Neural cell (in vitro differentiated cells): ENCODE data around the gene RGS6. TPM values are rescaled to one million over a fixed set of nuclear protein-coding genes. Genes with fewer than 3 reads are reported as not detected.

ENCODE experiments used
- H2AFZ ChIP-seq: fragments of 200-600, 300-800 bp; sonication (generic), shearing (Covaris generic); 2 replicates; pipeline ENCODE4 v1.6.0; 2014; ENCODE audit warnings: low read depth, mild to moderate bottlenecking, antibody characterized with exemption, low read length, moderate library complexity
- H3F3A ChIP-seq: fragments of 200-600 bp; shearing (Covaris generic); 2 replicates; pipeline ENCODE4 v1.6.1; 2016; ENCODE audit warnings: mild to moderate bottlenecking, moderate library complexity, mixed read lengths, antibody characterized with exemption, low read length; ENCODE audit not compliant: insufficient read depth, poor library complexity, severe bottlenecking
- H3K27ac ChIP-seq: fragments of 200-600, 300-800 bp; sonication (generic), shearing (Covaris generic); 2 replicates; pipeline ENCODE4 v1.5.1; 2014; ENCODE audit warnings: mild to moderate bottlenecking, low read length, moderate library complexity
- H3K27me3 ChIP-seq: fragments of 300-800, 200-600 bp; sonication (generic), shearing (Covaris generic); 2 replicates; pipeline ENCODE4 v1.6.0; 2014; ENCODE audit warnings: mild to moderate bottlenecking, low read depth, low read length, moderate library complexity; ENCODE audit not compliant: insufficient read depth
- H3K36me3 ChIP-seq: fragments of 300-800, 200-600 bp; sonication (generic), shearing (Covaris generic); 2 replicates; pipeline ENCODE4 v1.5.1; 2014; ENCODE audit warnings: mild to moderate bottlenecking, antibody characterized with exemption, low read length, moderate library complexity; ENCODE audit not compliant: insufficient read depth
- H3K4me2 ChIP-seq: fragments of 300-800, 200-600 bp; sonication (generic), shearing (Covaris generic); 2 replicates; pipeline ENCODE4 v1.6.0; 2014; ENCODE audit warnings: mild to moderate bottlenecking, low read length
- H3K4me3 ChIP-seq: fragments of 300-800, 200-600 bp; sonication (generic), shearing (Covaris generic); 2 replicates; pipeline ENCODE4 v1.5.1; 2014; ENCODE audit warnings: mild to moderate bottlenecking, low read length, moderate library complexity
- H3K79me2 ChIP-seq: fragments of 200-600 bp; shearing (Covaris generic); replicated peaks from 2 replicates; pipeline ENCODE4 v1.6.0; 2014; ENCODE audit warnings: mild to moderate bottlenecking, low read length, moderate library complexity; ENCODE audit not compliant: insufficient read depth
- H3K9ac ChIP-seq: fragments of 300-800, 200-600 bp; sonication (generic), shearing (Covaris generic); 2 replicates; pipeline ENCODE4 v1.6.1; 2016; ENCODE audit warnings: mild to moderate bottlenecking, low read length, mixed read lengths
- H3K9me2 ChIP-seq: fragments of 200-600 bp; shearing (Covaris generic); 2 replicates; pipeline ENCODE4 v1.6.1; 2016; ENCODE audit warnings: mild to moderate bottlenecking, low read length, mixed read lengths; ENCODE audit not compliant: insufficient read depth
- H3K9me3 ChIP-seq: fragments of 200-600, 300-800 bp; sonication (generic), shearing (Covaris generic); 2 replicates; pipeline ENCODE4 v1.6.1; 2016; ENCODE audit warnings: mild to moderate bottlenecking, mixed run types, low read length, moderate library complexity, mixed read lengths
- H4K20me1 ChIP-seq: fragments of 200-600 bp; shearing (Covaris generic); 2 replicates; pipeline ENCODE4 v1.6.1; 2016; ENCODE audit warnings: mild to moderate bottlenecking, mixed run types; ENCODE audit not compliant: insufficient read depth
- EP300 ChIP-seq: fragments of 450-650 bp; conservative IDR thresholded peaks from 2 replicates; pipeline ENCODE4 v1.6.1; 2014; ENCODE audit warnings: antibody characterized with exemption, mild to moderate bottlenecking, moderate library complexity; ENCODE audit not compliant: poor library complexity, severe bottlenecking
- EZH2 ChIP-seq: fragments of 200-600, 300-800 bp; shearing (Covaris generic), sonication (generic); IDR thresholded peaks from 2 replicates; pipeline ENCODE4 v1.6.1; 2014; ENCODE audit warnings: antibody characterized with exemption, low read length, borderline replicate concordance, mild to moderate bottlenecking; ENCODE audit not compliant: insufficient read depth, poor library complexity, severe bottlenecking
- MXI1 ChIP-seq: fragments of 450-650 bp; conservative IDR thresholded peaks from 2 replicates; pipeline ENCODE4 v1.6.1; 2014; ENCODE audit warnings: antibody characterized with exemption, mild to moderate bottlenecking; ENCODE audit not compliant: poor library complexity, severe bottlenecking
- POLR2AphosphoS5 ChIP-seq: IDR thresholded peaks from 2 replicates; pipeline ENCODE4 v1.6.1; 2012
- RAD21 ChIP-seq: fragments of 450-650 bp; conservative IDR thresholded peaks from 2 replicates; pipeline ENCODE4 v1.6.1; 2014; ENCODE audit warnings: antibody characterized with exemption, mild to moderate bottlenecking, moderate library complexity
- SMC3 ChIP-seq: fragments of 450-650 bp; conservative IDR thresholded peaks from 2 replicates; pipeline ENCODE4 v1.6.1; 2014; ENCODE audit warnings: antibody characterized with exemption, mild to moderate bottlenecking, moderate library complexity; ENCODE audit not compliant: poor library complexity
- TAF1 ChIP-seq: IDR thresholded peaks from 2 replicates; pipeline ENCODE4 v1.6.1; 2012; ENCODE audit warnings: low read depth
- polyA plus RNA-seq: library from polyadenylated mRNA; depleted of rRNA; stranded (reverse); fragments of >200 nt; gene quantifications from 2 replicates; pipeline ENCODE4 v1.2.3, GENCODE V29; 2014
- TF ChIP-seq, protein P1 (sequence below): IDR thresholded peaks from 2 replicates; pipeline ENCODE4 v1.6.1; 2012; ENCODE audit warnings: borderline replicate concordance
- TF ChIP-seq, protein P2 (sequence below): fragments of 450-650 bp; IDR thresholded peaks from 2 replicates; pipeline ENCODE4 v1.5.1; 2014; ENCODE audit warnings: antibody characterized with exemption, mild to moderate bottlenecking, moderate library complexity; ENCODE audit not compliant: poor library complexity, severe bottlenecking

The RGS6 gene
- polyA plus RNA-seq, 1 donor from 2014 or later = 7.3 TPM

DNA sequence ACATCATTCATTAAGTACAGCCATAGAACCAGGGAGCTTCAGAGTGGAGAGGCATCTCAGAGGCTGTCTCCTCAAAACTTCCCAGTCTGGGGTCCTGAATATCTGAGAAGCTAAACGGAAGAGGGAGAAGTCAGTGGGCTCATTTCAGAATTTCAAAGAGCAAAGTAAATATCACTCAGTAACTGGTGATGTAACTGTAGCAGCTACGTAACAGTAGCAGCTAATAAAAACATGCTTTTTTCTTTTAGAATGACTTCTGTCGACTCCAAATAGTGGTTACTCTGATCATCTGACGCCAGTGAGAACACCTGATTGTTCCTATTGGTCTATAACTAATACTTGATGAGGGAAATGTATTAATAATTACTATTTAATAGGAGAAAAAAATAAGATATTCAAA is 578.3 kb downstream of the RGS6 start:
- Histone ChIP-seq H3K27ac (no peak overlapping the region), H3K79me2 (no peaks in the 10 kb centered on the region)
- TF ChIP-seq POLR2AphosphoS5 (no peak), MXI1 (no peak), TAF1 (no peak), EP300 (no peak), RAD21 (no peak), SMC3 (no peak), EZH2 (no peak)
- TF ChIP-seq, protein P1, sequence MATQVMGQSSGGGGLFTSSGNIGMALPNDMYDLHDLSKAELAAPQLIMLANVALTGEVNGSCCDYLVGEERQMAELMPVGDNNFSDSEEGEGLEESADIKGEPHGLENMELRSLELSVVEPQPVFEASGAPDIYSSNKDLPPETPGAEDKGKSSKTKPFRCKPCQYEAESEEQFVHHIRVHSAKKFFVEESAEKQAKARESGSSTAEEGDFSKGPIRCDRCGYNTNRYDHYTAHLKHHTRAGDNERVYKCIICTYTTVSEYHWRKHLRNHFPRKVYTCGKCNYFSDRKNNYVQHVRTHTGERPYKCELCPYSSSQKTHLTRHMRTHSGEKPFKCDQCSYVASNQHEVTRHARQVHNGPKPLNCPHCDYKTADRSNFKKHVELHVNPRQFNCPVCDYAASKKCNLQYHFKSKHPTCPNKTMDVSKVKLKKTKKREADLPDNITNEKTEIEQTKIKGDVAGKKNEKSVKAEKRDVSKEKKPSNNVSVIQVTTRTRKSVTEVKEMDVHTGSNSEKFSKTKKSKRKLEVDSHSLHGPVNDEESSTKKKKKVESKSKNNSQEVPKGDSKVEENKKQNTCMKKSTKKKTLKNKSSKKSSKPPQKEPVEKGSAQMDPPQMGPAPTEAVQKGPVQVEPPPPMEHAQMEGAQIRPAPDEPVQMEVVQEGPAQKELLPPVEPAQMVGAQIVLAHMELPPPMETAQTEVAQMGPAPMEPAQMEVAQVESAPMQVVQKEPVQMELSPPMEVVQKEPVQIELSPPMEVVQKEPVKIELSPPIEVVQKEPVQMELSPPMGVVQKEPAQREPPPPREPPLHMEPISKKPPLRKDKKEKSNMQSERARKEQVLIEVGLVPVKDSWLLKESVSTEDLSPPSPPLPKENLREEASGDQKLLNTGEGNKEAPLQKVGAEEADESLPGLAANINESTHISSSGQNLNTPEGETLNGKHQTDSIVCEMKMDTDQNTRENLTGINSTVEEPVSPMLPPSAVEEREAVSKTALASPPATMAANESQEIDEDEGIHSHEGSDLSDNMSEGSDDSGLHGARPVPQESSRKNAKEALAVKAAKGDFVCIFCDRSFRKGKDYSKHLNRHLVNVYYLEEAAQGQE = no peak
- TF ChIP-seq, protein P2, sequence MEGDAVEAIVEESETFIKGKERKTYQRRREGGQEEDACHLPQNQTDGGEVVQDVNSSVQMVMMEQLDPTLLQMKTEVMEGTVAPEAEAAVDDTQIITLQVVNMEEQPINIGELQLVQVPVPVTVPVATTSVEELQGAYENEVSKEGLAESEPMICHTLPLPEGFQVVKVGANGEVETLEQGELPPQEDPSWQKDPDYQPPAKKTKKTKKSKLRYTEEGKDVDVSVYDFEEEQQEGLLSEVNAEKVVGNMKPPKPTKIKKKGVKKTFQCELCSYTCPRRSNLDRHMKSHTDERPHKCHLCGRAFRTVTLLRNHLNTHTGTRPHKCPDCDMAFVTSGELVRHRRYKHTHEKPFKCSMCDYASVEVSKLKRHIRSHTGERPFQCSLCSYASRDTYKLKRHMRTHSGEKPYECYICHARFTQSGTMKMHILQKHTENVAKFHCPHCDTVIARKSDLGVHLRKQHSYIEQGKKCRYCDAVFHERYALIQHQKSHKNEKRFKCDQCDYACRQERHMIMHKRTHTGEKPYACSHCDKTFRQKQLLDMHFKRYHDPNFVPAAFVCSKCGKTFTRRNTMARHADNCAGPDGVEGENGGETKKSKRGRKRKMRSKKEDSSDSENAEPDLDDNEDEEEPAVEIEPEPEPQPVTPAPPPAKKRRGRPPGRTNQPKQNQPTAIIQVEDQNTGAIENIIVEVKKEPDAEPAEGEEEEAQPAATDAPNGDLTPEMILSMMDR = no peak

DNA sequence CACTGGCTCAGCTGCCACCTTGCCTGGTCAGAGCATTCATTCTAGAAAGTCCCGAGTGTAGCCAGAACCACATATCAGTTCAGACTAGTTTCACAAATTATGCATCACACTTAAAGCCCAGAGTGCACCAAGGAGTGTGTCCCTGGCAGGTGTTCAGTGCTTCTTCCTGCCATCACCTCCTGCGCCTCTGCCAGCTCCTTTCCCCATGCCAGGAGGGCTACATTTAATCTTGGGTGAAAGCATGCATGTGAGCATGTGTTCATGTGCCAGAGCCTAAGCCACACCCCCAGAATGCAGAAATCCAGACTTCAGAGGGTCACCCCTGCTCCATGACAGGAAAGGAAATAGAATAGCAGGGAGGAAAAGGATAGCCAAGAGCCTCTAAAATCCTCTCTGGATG is 580.1 kb downstream of the RGS6 start:
- Histone ChIP-seq H3K27ac (no peak overlapping the region), H4K20me1 (no peaks in the 10 kb centered on the region), H3K27me3 (no peaks in the 10 kb centered on the region), H2AFZ (no peak overlapping the region), H3K79me2 (no peaks in the 10 kb centered on the region), H3F3A (no peaks in the 10 kb centered on the region), H3K4me3 (no peak overlapping the region), H3K4me2 (no peak overlapping the region), H3K36me3 (no peaks in the 10 kb centered on the region), H3K9me2 (no peaks in the 10 kb centered on the region), H3K9me3 (no peaks in the 10 kb centered on the region), H3K9ac (no peak overlapping the region)
- TF ChIP-seq SMC3 (no peak), EP300 (no peak), EZH2 (no peak), MXI1 (no peak)
- TF ChIP-seq, protein P1 = no peak

More for the DNA sequence above, 578.3 kb downstream of the RGS6 start:
- no peak overlapping the region for H3K9ac ChIP-seq
- no peaks in the 10 kb centered on the region for H3K36me3 ChIP-seq
- no peaks in the 10 kb centered on the region for H3F3A ChIP-seq
- H3K4me2 ChIP-seq = no peak overlapping the region
- H3K9me3 ChIP-seq = no peaks in the 10 kb centered on the region
- no peak overlapping the region for H2AFZ ChIP-seq
- H3K9me2 ChIP-seq = no peaks in the 10 kb centered on the region
- no peaks in the 10 kb centered on the region for H3K27me3 ChIP-seq
- no peak overlapping the region for H3K4me3 ChIP-seq
- H4K20me1 ChIP-seq = no peaks in the 10 kb centered on the region
